ENCODE measurements around the gene PTH2R.
"Not testable (repeated sequence)": the region's sequence is repeated elsewhere in the genome, so short reads cannot be mapped to it uniquely, and the experiment has no call there.

Gene PTH2R

DNA sequence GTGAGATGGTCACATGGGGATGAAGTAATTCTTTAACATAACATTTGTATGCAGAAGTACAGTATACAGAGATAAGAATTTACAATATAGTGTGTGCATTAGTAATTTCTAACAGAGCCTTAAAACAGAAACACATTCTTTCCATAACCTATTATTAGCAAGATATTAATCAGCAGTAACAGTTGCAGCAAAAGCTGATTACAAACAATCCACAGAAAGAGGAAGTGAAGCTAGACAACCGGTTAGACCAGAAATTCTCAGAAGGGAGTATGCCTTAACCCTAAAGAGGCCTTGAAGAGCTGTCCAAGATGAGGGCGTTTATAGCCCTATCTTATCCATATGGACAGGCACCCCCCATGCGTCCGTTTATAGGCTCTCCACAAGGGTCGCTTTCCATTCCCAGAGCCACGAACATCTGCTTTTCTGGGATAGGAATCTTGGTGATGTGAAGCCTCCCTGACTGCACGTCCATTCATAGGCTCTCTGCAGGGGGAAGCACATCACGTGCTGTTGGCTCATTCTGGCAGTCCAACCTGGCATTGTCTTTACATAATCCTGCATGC lies 75.9 kb downstream of the PTH2R start:
- not testable (repeated sequence) for H3K4me3 ChIP-seq (ENCODE audit: low read length); H3K18ac ChIP-seq (ENCODE audit: low read length); H4K8ac ChIP-seq (ENCODE audit: low read depth, low read length); H3K4ac ChIP-seq (ENCODE audit: low read depth, low read length); H3K79me1 ChIP-seq (ENCODE audit: low read length); H2BK120ac ChIP-seq (ENCODE audit: low read depth, low read length); H3K9ac ChIP-seq (ENCODE audit: low read length); H3K4me1 ChIP-seq (ENCODE audit: control insufficient read depth, low read depth, low read length); H3K56ac ChIP-seq (ENCODE audit: low read length); H3K79me2 ChIP-seq (ENCODE audit: control insufficient read depth, insufficient read depth, low read length); H2BK5ac ChIP-seq (ENCODE audit: low read length); H2AK5ac ChIP-seq (ENCODE audit: low read length); H3K36me3 ChIP-seq (ENCODE audit: control insufficient read depth, insufficient read depth, low read length); H3K23ac ChIP-seq (ENCODE audit: low read length); H3K27me3 ChIP-seq (ENCODE audit: insufficient read depth, low read length, poor library complexity); H4K5ac ChIP-seq (ENCODE audit: low read length); H3K4me2 ChIP-seq (ENCODE audit: low read length); H2BK15ac ChIP-seq (replicated peaks; ENCODE audit: low read depth); H3K27ac ChIP-seq (ENCODE audit: low read depth, low read length); DNase-seq
- WGBS (ENCODE audit: extremely low coverage, insufficient coverage, low lambda C conversion rate) = no CpG with 5 or more reads among the region's 8 CpGs

DNA sequence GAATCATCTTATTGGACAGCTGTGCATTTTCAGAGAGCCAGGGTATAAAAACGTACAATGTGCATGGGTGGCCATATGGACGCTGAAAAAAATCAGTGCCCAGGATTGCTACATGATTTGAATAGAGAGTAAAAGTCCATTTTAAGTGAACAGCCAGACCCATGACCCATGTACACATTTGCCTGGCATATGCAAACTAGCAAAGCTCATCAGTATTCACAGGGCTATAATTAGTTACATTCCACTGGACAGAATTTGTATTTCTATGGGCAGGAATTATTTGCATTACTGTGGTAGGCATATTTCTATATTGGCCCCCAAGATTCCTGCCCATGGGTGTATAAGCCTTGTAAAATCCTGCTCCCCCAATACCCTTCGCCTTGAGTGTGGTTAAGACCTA lies 78.8 kb downstream of the PTH2R start:
- Histone ChIP-seq H3K4me2 (ENCODE audit: low read length) (no peak overlapping the region), H2BK15ac (replicated peaks; ENCODE audit: low read depth) (no peak overlapping the region), H3K23ac (ENCODE audit: low read length) (no peak overlapping the region), H3K18ac (ENCODE audit: low read length) (no peak overlapping the region), H3K79me2 (ENCODE audit: control insufficient read depth, insufficient read depth, low read length) (no peaks in the 10 kb centered on the region), H3K4ac (ENCODE audit: low read depth, low read length) (no peak overlapping the region), H4K8ac (ENCODE audit: low read depth, low read length) (no peak overlapping the region), H3K27ac (ENCODE audit: low read depth, low read length) (no peak overlapping the region), H3K4me3 (ENCODE audit: low read length) (no peak overlapping the region), H2AK5ac (ENCODE audit: low read length) (no peak overlapping the region), H3K9ac (ENCODE audit: low read length) (no peak overlapping the region), H2BK5ac (ENCODE audit: low read length) (no peak overlapping the region), H3K36me3 (ENCODE audit: control insufficient read depth, insufficient read depth, low read length) (no peaks in the 10 kb centered on the region), H3K79me1 (ENCODE audit: low read length) (no peaks in the 10 kb centered on the region), H2BK120ac (ENCODE audit: low read depth, low read length) (no peak overlapping the region), H3K56ac (ENCODE audit: low read length) (no peak overlapping the region), H3K27me3 (ENCODE audit: insufficient read depth, low read length, poor library complexity) (no peaks in the 10 kb centered on the region), H4K5ac (ENCODE audit: low read length) (no peak overlapping the region), H3K4me1 (ENCODE audit: control insufficient read depth, low read depth, low read length) (no peaks in the 10 kb centered on the region)
- WGBS (ENCODE audit: extremely low coverage, insufficient coverage, low lambda C conversion rate) = no CpG with 5 or more reads among the region's 3 CpGs
- DNase-seq = no peak

DNA sequence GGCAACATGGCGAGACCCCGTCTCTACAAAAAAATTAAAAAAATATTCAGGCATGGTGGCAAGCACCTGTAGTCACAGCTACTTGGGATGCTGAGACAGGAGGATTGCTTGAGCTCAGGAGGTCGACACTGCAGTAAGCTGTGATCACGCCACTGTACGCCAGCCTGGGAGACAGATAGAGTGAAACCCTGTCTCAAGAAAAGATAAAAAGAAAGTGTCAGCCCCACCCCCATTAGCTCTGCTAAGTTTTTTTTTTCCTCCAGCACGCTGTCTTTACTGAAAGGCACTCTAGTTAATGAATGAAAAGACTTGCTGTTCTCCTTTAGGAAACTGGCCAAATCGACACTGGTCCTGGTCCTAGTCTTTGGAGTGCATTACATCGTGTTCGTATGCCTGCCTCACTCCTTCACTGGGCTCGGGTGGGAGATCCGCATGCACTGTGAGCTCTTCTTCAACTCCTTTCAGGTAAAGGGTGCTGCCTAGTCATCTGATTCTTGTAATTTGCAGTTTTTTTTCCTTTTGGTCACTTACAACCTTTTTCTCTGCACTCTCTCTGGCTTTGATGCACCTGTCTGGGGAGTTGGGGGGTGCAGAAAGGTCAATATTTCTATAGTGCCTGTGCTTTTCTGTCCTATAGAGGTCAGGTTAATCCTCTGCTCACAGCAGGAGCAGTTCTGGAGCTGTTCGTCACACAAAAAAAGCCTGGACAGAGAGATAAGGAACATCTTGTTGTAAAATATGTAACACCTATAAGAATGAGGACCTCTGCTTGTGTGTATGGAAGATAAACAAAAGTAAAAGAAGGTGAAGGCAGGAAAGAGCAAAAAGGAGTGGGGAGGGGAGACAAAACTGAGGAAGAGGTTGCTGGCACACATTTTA lies 82.3 kb downstream of the PTH2R start:
- H3K18ac ChIP-seq (ENCODE audit: low read length) = no peak overlapping the region
- no peaks in the 10 kb centered on the region for H3K79me1 ChIP-seq (ENCODE audit: low read length)
- no peak overlapping the region for H3K23ac ChIP-seq (ENCODE audit: low read length)
- DNase-seq = no peak
- no peak overlapping the region for H2BK15ac ChIP-seq (replicated peaks; ENCODE audit: low read depth)
- H3K9ac ChIP-seq (ENCODE audit: low read length) = no peak overlapping the region
- H3K27me3 ChIP-seq (ENCODE audit: insufficient read depth, low read length, poor library complexity) = no peaks in the 10 kb centered on the region
- no peak overlapping the region for H2AK5ac ChIP-seq (ENCODE audit: low read length)
- no peak overlapping the region for H3K4me2 ChIP-seq (ENCODE audit: low read length)
- no peak overlapping the region for H3K4me3 ChIP-seq (ENCODE audit: low read length)
- H4K5ac ChIP-seq (ENCODE audit: low read length) = no peak overlapping the region
- H3K4me1 ChIP-seq (ENCODE audit: control insufficient read depth, low read depth, low read length) = no peaks in the 10 kb centered on the region
- H3K36me3 ChIP-seq (ENCODE audit: control insufficient read depth, insufficient read depth, low read length) = no peaks in the 10 kb centered on the region
- no peak overlapping the region for H4K8ac ChIP-seq (ENCODE audit: low read depth, low read length)
- no peaks in the 10 kb centered on the region for H3K79me2 ChIP-seq (ENCODE audit: control insufficient read depth, insufficient read depth, low read length)
- WGBS (ENCODE audit: extremely low coverage, insufficient coverage, low lambda C conversion rate) = no CpG with 5 or more reads among the region's 12 CpGs
- no peak overlapping the region for H2BK5ac ChIP-seq (ENCODE audit: low read length)
- no peak overlapping the region for H3K27ac ChIP-seq (ENCODE audit: low read depth, low read length)
- no peak overlapping the region for H3K4ac ChIP-seq (ENCODE audit: low read depth, low read length)
- H3K56ac ChIP-seq (ENCODE audit: low read length) = no peak overlapping the region
- H2BK120ac ChIP-seq (ENCODE audit: low read depth, low read length) = no peak overlapping the region

DNA sequence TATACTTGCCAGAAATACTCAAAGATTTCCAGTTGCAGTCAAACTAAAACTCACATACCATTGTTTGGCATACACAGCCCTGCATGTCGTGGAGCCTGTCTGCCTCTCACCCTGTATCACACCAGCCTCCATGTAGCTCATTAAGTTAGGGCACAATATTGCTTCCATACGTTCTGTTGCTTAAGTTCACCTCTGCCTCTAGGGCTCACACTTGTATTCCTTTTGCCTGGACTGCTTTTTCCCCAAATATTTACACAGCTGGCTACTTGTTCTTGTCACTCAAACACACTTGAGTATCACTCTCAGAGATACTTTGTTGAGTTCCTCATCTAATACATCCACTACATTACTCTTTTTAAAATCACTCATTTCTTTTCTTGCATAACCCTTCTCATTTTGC lies 83.1 kb downstream of the PTH2R start:
- Histone ChIP-seq H4K5ac (ENCODE audit: low read length) (no peak overlapping the region), H3K18ac (ENCODE audit: low read length) (no peak overlapping the region), H3K79me2 (ENCODE audit: control insufficient read depth, insufficient read depth, low read length) (no peaks in the 10 kb centered on the region)

DNA sequence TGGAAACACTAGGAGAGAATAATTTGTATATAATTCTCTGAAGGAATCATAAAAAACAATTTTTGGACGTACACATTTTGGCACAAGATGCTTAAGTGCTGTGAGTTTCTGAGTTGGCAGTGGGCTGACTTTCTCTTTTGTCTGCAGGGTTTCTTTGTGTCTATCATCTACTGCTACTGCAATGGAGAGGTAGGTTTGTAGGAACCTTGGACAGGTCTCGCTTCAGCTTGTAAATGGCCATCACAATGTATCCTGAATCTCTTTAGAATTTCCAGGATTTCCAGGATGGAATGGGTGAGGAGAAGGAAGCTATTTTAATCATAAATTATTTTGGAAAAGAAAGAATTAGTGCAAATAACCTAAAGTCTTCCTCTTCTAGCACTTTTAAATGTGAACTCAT lies 83.9 kb downstream of the PTH2R start:
- Histone ChIP-seq H3K56ac (ENCODE audit: low read length) (no peak overlapping the region), H3K4me3 (ENCODE audit: low read length) (no peak overlapping the region), H2BK5ac (ENCODE audit: low read length) (no peak overlapping the region), H3K27ac (ENCODE audit: low read depth, low read length) (no peak overlapping the region), H3K36me3 (ENCODE audit: control insufficient read depth, insufficient read depth, low read length) (no peaks in the 10 kb centered on the region), H4K8ac (ENCODE audit: low read depth, low read length) (no peak overlapping the region), H3K4ac (ENCODE audit: low read depth, low read length) (no peak overlapping the region), H3K79me1 (ENCODE audit: low read length) (no peaks in the 10 kb centered on the region), H3K4me1 (ENCODE audit: control insufficient read depth, low read depth, low read length) (no peaks in the 10 kb centered on the region), H3K23ac (ENCODE audit: low read length) (no peak overlapping the region), H3K79me2 (ENCODE audit: control insufficient read depth, insufficient read depth, low read length) (no peaks in the 10 kb centered on the region), H4K5ac (ENCODE audit: low read length) (no peak overlapping the region), H2BK15ac (replicated peaks; ENCODE audit: low read depth) (no peak overlapping the region), H3K9ac (ENCODE audit: low read length) (no peak overlapping the region), H3K27me3 (ENCODE audit: insufficient read depth, low read length, poor library complexity) (no peaks in the 10 kb centered on the region), H3K4me2 (ENCODE audit: low read length) (no peak overlapping the region), H3K18ac (ENCODE audit: low read length) (no peak overlapping the region), H2BK120ac (ENCODE audit: low read depth, low read length) (no peak overlapping the region), H2AK5ac (ENCODE audit: low read length) (no peak overlapping the region)
- DNase-seq = no peak
- WGBS (ENCODE audit: extremely low coverage, insufficient coverage, low lambda C conversion rate) = no CpG with 5 or more reads among the region's 2 CpGs

More for the DNA sequence above, 83.1 kb downstream of the PTH2R start:
- no peak for DNase-seq
- no peak overlapping the region for H2BK5ac ChIP-seq (ENCODE audit: low read length)
- no peaks in the 10 kb centered on the region for H3K36me3 ChIP-seq (ENCODE audit: control insufficient read depth, insufficient read depth, low read length)
- no peaks in the 10 kb centered on the region for H3K79me1 ChIP-seq (ENCODE audit: low read length)
- no peak overlapping the region for H2AK5ac ChIP-seq (ENCODE audit: low read length)
- H3K56ac ChIP-seq (ENCODE audit: low read length) = no peak overlapping the region
- no peaks in the 10 kb centered on the region for H3K4me1 ChIP-seq (ENCODE audit: control insufficient read depth, low read depth, low read length)
- no peak overlapping the region for H3K27ac ChIP-seq (ENCODE audit: low read depth, low read length)
- H3K23ac ChIP-seq (ENCODE audit: low read length) = no peak overlapping the region
- H3K9ac ChIP-seq (ENCODE audit: low read length) = no peak overlapping the region
- no CpG with 5 or more reads among the region's 2 CpGs for WGBS (ENCODE audit: extremely low coverage, insufficient coverage, low lambda C conversion rate)
- H2BK120ac ChIP-seq (ENCODE audit: low read depth, low read length) = no peak overlapping the region
- no peaks in the 10 kb centered on the region for H3K27me3 ChIP-seq (ENCODE audit: insufficient read depth, low read length, poor library complexity)
- no peak overlapping the region for H3K4ac ChIP-seq (ENCODE audit: low read depth, low read length)
- H2BK15ac ChIP-seq (replicated peaks; ENCODE audit: low read depth) = no peak overlapping the region
- H3K4me2 ChIP-seq (ENCODE audit: low read length) = no peak overlapping the region
- H4K8ac ChIP-seq (ENCODE audit: low read depth, low read length) = no peak overlapping the region
- no peak overlapping the region for H3K4me3 ChIP-seq (ENCODE audit: low read length)

All from mesendoderm (in vitro differentiated cells).